IPS-NIHi11 (cell line): ENCODE results near the gene ATP8B3.

Source experiments
- DNase-seq: peaks from one replicate; pipeline ENCODE4 v3.0.0; 2012; ENCODE audit warnings: mixed read lengths, low spot score

ATP8B3 gene

GRCh38 chr19:1811942-1812425 lies at the start of gene ATP8B3:
Gene ATP8B3 (minus strand): TSS chr19:1812276. CDS start chr19:1811736, 540 bp downstream.
- peak; percentile 99 for DNase-seq

DNA sequence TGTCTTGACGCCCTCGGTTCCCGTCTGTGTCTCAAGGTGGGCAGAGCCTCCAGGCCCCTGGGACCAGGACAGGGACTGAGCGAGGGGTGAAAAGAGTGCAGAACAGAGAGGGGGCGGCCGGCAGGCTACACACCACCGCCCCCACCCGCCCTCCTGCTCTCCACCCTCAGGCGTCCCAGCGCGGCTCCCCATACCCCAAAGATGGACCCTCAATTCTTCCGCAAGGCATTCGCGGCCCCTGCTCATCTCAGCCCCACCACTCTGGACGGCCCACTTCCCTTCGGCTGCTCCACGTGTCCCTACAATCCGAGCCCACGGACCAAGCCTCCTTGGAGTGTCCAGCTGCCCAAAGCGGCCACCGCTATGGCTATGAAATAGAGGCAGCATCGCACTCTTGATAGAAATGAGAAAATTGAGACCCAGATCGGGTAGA lies 49.5 kb upstream of the ATP8B3 start:
- DNase-seq = no peak

- DNase-seq = no peak
Measured at GRCh38 chr19:1860821-1861598, 48.9 kb upstream of the ATP8B3 start.

GRCh38 chr19:1860042-1860775 lies 48.1 kb upstream of the ATP8B3 start:
- no peak for DNase-seq

GRCh38 chr19:1859331-1859781 lies 47.3 kb upstream of the ATP8B3 start:
- DNase-seq = no peak

GRCh38 chr19:1858412-1859081 lies 46.5 kb upstream of the ATP8B3 start:
- DNase-seq = no peak

DNA sequence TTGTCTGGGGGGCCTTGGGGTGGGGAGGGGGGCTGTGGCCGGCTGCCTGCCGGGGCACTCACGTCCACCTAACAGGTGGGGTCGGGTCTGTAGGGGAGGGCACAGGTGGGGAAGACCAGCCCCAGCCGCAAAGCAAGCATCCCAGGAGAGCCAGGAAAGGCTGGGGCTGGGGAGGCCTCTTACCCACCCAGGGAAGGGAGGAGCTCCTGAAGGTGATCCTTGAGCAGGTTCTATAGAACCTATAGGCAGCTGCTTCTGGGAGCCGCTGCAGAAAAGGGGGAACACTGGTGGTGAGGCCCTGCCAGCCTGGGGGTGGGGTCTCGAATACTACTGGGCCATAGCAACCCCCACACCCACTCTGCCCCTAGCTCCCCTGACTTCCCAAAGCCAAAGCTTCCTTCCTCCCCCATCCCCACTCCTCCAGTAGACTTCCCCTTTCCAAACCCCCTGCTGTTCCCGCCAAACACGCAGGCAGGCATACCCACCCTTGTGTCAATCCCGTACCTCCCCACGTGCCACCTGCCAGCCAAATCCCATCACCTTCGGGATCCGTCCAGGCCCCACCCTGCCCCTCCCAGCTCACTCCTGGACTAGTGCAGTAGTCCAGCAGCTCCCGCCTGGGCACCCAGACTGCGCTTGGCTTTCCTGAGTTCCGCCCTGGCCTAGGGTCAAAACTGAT lies 45.7 kb upstream of the ATP8B3 start:
- DNase-seq = no peak

GRCh38 chr19:1856698-1857603 lies 44.9 kb upstream of the ATP8B3 start:
- DNase-seq = peak; percentile 53

GRCh38 chr19:1856345-1856697 lies 44.2 kb upstream of the ATP8B3 start:
- no peak for DNase-seq

GRCh38 chr19:1855828-1856255 lies 43.8 kb upstream of the ATP8B3 start:
- no peak for DNase-seq

DNA sequence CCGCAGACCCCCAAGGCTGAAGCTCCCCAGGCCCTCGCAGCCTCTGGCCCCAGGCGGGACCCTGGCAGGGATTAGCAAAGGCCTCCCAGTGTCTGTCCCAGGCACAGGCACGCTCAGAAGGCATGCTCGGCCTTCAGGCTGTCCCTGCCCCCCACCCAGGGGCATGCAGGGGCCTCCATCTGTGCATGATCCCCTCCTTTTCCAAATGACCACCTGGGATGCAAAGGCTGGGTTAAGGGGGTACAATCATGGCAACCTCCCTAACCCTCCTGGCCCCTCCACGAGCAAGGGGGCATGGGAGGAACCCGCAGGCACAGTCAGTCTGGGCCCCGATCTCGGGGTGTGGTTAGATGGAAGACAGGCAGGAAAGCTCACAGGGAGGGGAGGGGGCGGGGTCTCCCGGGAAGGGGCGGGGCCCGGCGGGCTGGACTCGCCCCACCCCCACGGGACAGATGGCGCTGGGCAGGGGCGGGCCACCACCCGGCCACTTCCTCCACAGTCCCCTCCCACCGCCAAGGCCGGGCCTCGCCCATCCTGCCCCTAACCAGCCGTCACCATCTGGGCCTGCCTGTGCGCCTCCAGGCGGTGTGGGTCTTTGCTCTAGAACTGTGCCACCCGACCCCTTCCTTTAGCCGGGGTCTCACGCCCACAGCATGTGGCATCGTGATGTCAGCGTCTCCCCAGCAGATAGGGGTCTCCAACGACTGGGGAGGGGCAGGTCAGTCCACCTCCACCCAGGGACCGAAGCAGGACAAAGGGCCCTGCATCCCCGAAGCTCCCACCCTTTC lies 43.2 kb upstream of the ATP8B3 start:
- peak; percentile 93 for DNase-seq

DNA sequence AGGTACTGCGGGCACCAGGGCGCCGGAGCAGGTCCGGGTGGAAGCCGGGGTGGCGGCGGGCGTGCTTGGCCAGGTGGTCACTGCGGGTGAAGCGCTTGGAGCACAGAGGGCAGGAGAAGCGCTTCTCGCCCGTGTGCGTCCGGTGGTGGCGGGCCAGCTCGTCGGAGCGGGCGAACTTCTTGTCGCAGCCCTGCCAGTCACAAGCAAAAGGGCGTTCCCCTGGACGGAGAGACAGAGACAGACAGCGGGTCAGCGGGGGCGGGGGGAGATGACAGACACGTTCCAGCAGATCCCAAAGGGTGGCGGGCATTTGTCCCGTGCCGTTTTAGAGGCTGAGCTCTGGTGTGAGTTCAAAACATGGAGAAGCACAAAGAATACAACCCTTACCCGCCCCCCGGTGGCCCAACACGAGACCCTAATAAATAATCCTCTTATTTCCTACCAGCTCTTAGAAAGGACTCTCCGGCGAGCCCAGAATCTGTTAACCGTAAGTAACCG lies 42.5 kb upstream of the ATP8B3 start:
- DNase-seq = no peak

- no peak for DNase-seq
Measured at GRCh38 chr19:1854039-1854541, 42.0 kb upstream of the ATP8B3 start.

GRCh38 chr19:1853295-1854038 lies 41.4 kb upstream of the ATP8B3 start:
- peak; percentile 84 for DNase-seq

- DNase-seq = no peak
Measured at GRCh38 chr19:1852581-1853128, 40.6 kb upstream of the ATP8B3 start.

DNA sequence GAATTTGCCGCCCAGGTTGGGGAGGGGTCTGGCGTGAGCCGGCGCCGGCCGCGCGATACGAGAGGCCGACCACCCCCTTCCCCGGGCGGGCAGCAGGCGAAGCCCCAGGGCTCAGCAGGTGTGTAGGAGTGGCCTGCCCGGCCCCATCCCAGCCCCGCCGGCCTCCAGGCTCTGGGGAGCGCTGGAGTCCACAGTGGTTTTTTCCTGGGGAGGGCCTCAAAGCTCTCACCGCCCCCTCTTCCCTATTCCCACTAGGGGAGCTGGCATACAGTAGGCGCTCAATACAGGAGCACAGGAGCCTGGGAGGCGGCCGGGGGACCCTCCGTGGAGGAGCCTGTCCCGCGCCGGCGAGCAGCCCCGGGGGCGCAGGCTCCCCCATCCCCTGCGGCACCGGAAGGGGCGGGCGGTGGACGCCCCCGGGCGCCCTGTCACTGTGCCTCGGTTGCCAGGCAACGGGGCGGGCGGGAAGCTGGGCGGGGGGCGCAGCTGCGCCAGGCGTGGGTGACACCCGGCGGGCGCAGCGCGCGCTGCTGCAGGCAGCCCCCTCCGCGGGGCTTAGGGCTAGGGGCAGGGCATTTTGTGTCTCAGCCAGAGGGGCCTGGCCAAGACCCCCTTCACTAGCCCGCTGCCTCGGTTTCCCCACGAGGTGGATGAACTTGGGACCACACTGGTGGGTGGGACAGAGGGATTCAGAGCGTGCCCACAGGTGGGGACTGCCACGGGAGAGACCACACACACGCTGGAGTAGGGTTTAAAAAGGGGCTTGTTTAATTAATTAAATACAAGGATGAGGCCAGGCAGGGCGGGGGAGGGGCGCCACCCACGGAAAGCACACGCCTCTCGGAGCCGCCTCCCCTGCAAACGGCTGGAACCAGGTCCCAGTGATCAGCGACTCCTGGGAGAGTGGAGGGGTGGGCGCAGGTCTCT lies 39.8 kb upstream of the ATP8B3 start:
- DNase-seq = no peak

DNA sequence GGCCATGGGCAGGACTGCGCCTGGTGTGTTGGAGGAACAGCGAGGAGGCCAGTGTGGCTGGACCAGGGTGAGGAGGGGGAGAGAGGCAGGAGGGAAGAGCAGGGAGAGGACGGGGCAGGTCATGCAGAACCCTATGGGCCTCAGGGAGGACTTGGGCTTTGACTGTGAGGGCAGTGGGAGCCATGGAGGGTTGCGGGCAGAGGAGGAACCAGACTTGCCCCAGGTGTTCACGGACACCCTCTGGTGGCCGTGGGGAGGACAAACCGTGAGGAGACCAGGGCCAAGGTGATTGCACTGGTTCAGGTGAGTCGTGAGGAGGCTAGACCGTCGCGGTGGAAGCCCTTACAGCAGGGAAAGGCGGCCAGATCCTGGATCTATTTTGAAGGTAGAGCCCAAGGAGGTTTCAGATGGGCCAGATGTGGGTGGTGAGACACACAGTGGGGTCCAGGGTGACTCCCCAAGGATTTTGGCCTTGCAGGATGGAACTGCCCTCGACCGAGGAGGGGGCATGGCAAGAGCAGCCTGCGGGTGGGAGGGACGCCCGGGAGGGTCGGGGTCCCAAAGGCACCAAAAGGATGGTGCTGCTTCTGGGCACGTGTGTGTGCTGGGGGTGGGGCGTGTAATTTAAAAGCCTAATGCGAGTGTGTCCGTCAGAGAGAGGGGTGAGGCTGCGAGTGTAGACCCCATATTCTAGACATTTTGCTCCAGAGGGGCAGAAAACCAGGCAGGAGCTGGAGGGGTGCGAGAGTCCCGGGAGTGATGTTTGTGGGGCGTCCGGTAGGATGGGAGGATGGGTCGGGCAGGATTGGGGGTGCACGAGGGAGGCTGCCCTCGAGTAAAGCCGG lies 39.0 kb upstream of the ATP8B3 start:
- DNase-seq = no peak
